Measurements from ENCODE around the gene ATP5PO. TPM values are rescaled to one million over a fixed set of nuclear protein-coding genes. Genes with fewer than 3 reads are reported as not detected.

ATP5PO gene
- total RNA-seq, result 835 TPM
- long read RNA-seq, transcript ATP5PO-201 (7 exons, 932 nt), result major isoform, 667 of 708 reads
- long read RNA-seq, partial matches to known transcripts, result 24 of 708 reads
- long read RNA-seq, other reads (novel, unspliced or antisense), result 15 of 708 reads

- peak; percentile 100 for DNase-seq
- intact Hi-C loops (cut with DNase I), result loop anchor here (10.0 kb wide), 1 partner anchor 699 kb away; the partner anchor contains the start of gene RCAN1
- peak; percentile 98 for ATAC-seq (ENCODE audit: poor library complexity)
These were observed at the start of gene ATP5PO for GRCh38 chr21:33915368-33916199. ATP5PO (minus strand) TSS chr21:33915804; CDS start chr21:33915763, 41 bp downstream.

- ATAC-seq (ENCODE audit: poor library complexity), result no peak
- DNase-seq, result no peak
- intact Hi-C loops (cut with DNase I), result no loop called here
These were observed 49.2 kb upstream of the ATP5PO start for GRCh38 chr21:33964706-33965325.

GRCh38 chr21:33963848-33964555 lies 48.4 kb upstream of the ATP5PO start:
- intact Hi-C loops (cut with DNase I), result no loop called here
- no peak for DNase-seq

GRCh38 chr21:33962290-33962689 lies 46.7 kb upstream of the ATP5PO start:
- intact Hi-C loops (cut with DNase I), result no loop called here
- DNase-seq (no peak), ATAC-seq (ENCODE audit: poor library complexity) (no peak)

More at GRCh38 chr21:33963848-33964555, 48.4 kb upstream of the ATP5PO start:
- no peak for ATAC-seq (ENCODE audit: poor library complexity)

GRCh38 chr21:33961061-33961460 lies 45.5 kb upstream of the ATP5PO start:
- ATAC-seq (ENCODE audit: poor library complexity), result no peak
- intact Hi-C loops (cut with DNase I), result no loop called here
- no peak for DNase-seq

- no peak for DNase-seq
- no peak for ATAC-seq (ENCODE audit: poor library complexity)
- intact Hi-C loops (cut with DNase I), result no loop called here
These were observed 44.1 kb upstream of the ATP5PO start for GRCh38 chr21:33959680-33960079.

- intact Hi-C loops (cut with DNase I), result no loop called here
- ATAC-seq (ENCODE audit: poor library complexity) (no peak), DNase-seq (no peak)
These were observed 38.8 kb upstream of the ATP5PO start for GRCh38 chr21:33954395-33954794.

- DNase-seq (no peak), ATAC-seq (ENCODE audit: poor library complexity) (no peak)
- intact Hi-C loops (cut with DNase I), result no loop called here
These were observed 35.9 kb upstream of the ATP5PO start for GRCh38 chr21:33951276-33952178.

GRCh38 chr21:33950431-33951079 lies 35.0 kb upstream of the ATP5PO start:
- intact Hi-C loops (cut with DNase I), result no loop called here
- ATAC-seq (ENCODE audit: poor library complexity) (no peak), DNase-seq (no peak)

GRCh38 chr21:33949516-33950430 lies 34.2 kb upstream of the ATP5PO start:
- intact Hi-C loops (cut with DNase I), result loop anchor here (10.0 kb wide), 2 partner anchors 235 to 295 kb away; no protein-coding TSS in a partner anchor
- ATAC-seq (ENCODE audit: poor library complexity) (no peak), DNase-seq (no peak)

- intact Hi-C loops (cut with DNase I), result loop anchor here (10.0 kb wide), 2 partner anchors 236 to 296 kb away; no protein-coding TSS in a partner anchor
- DNase-seq (no peak), ATAC-seq (ENCODE audit: poor library complexity) (peak; percentile 5)
These were observed 33.4 kb upstream of the ATP5PO start for GRCh38 chr21:33948951-33949444.

GRCh38 chr21:33948096-33948950 lies 32.7 kb upstream of the ATP5PO start:
- intact Hi-C loops (cut with DNase I), result loop anchor here (10.0 kb wide), 2 partner anchors 236 to 296 kb away; no protein-coding TSS in a partner anchor
- DNase-seq (peak; percentile 64), ATAC-seq (ENCODE audit: poor library complexity) (peak; percentile 80)

GRCh38 chr21:33947451-33948095 lies 32.0 kb upstream of the ATP5PO start:
- DNase-seq, result peak; percentile 61
- ATAC-seq (ENCODE audit: poor library complexity), result peak; percentile 92
- intact Hi-C loops (cut with DNase I), result loop anchor here (10.0 kb wide), 2 partner anchors 237 to 297 kb away; no protein-coding TSS in a partner anchor

GRCh38 chr21:33945652-33946270 lies 30.2 kb upstream of the ATP5PO start:
- intact Hi-C loops (cut with DNase I), result loop anchor here (10.0 kb wide), 2 partner anchors 239 to 299 kb away; no protein-coding TSS in a partner anchor
- no peak for DNase-seq
- ATAC-seq (ENCODE audit: poor library complexity), result no peak
